Measurements from ENCODE around the gene PCSK5. TPM values are rescaled to one million over a fixed set of nuclear protein-coding genes. Genes with fewer than 3 reads are reported as not detected.

Gene PCSK5
- total and polyA plus RNA-seq, 2 donors (not counting 3 experiments of a cell fraction or from before 2014, with no cell fraction given), result 2.6 to 4.8 TPM

GRCh38 chr9:76099516-76099915 lies 209.0 kb downstream of the PCSK5 start:
- POLR2A ChIA-PET, result no interaction called here
- Histone ChIP-seq H2AFZ (ENCODE audit: low read depth, low read length) (no peak overlapping the region), H4K20me1 (replicated peaks; ENCODE audit: control insufficient read depth, extremely low read depth, insufficient read depth, low read length) (no peaks in the 10 kb centered on the region), H3K79me2 (ENCODE audit: control insufficient read depth, insufficient read depth, low read length) (no peaks in the 10 kb centered on the region), H3K9me3 (replicated peaks; ENCODE audit: control insufficient read depth, insufficient read depth, low read length) (no peaks in the 10 kb centered on the region), H3K27me3 (ENCODE audit: control insufficient read depth in 2 of 2, insufficient read depth in 2 of 2, low read length in 2 of 2) (no peaks in the 10 kb centered on the region), H3K4me2 (ENCODE audit: insufficient read depth, low read length) (no peak overlapping the region), H3K27ac (ENCODE audit: insufficient read depth, low read depth, low read length) (no peak overlapping the region), H3K4me3 (replicated peaks in 1 of 3; ENCODE audit: insufficient read depth in 1 of 3, low read depth in 1 of 3, low read length in 3 of 3) (no peak overlapping the region), H3K4me1 (ENCODE audit: control insufficient read depth, extremely low read depth, insufficient read depth, low read length) (no peaks in the 10 kb centered on the region), H3K9me1 (replicated peaks; ENCODE audit: control insufficient read depth, extremely low read depth, insufficient read depth, low read length) (no peaks in the 10 kb centered on the region), H3K36me3 (ENCODE audit: control insufficient read depth in 2 of 2, extremely low read depth in 1 of 2, insufficient read depth in 2 of 2, low read length in 2 of 2) (no peaks in the 10 kb centered on the region), H3K9ac (replicated peaks; ENCODE audit: extremely low read depth, insufficient read depth, low read length) (no peak overlapping the region)
- intact Hi-C loops (cut with micrococcal nuclease) (no loop called here), dilution Hi-C loops (cut with MboI; ENCODE audit: extremely low pct_ligation_motif_present, low sequenced_read_pairs) (no loop called here)
- FAIRE-seq (no peak), DNase-seq (ENCODE audit: low read depth, low spot score) (no peak)
- TF ChIP-seq POLR2A (IDR thresholded peaks at IDR 0.05; ENCODE audit: low read depth, low read length), result no peak
- no peak for TF ChIP-seq MAX (IDR thresholded peaks at IDR 0.05; ENCODE audit: insufficient read depth, insufficient read length)
- CTCF ChIA-PET, result interaction anchor here (1.5 kb wide), 1 partner anchor 15 kb away, joined by 3 read pairs; no protein-coding TSS in a partner anchor
- no TSS peak for BruUV-seq (replicated peaks)

- Histone ChIP-seq H3K27me3 (ENCODE audit: control insufficient read depth in 2 of 2, insufficient read depth in 2 of 2, low read length in 2 of 2) (no peaks in the 10 kb centered on the region), H3K79me2 (ENCODE audit: control insufficient read depth, insufficient read depth, low read length) (no peaks in the 10 kb centered on the region), H3K4me2 (ENCODE audit: insufficient read depth, low read length) (no peak overlapping the region), H3K4me3 (replicated peaks in 1 of 3; ENCODE audit: insufficient read depth in 1 of 3, low read depth in 1 of 3, low read length in 3 of 3) (no peak overlapping the region), H3K9me3 (replicated peaks; ENCODE audit: control insufficient read depth, insufficient read depth, low read length) (no peaks in the 10 kb centered on the region), H4K20me1 (replicated peaks; ENCODE audit: control insufficient read depth, extremely low read depth, insufficient read depth, low read length) (no peaks in the 10 kb centered on the region), H3K36me3 (ENCODE audit: control insufficient read depth in 2 of 2, extremely low read depth in 1 of 2, insufficient read depth in 2 of 2, low read length in 2 of 2) (no peaks in the 10 kb centered on the region), H3K9ac (replicated peaks; ENCODE audit: extremely low read depth, insufficient read depth, low read length) (no peak overlapping the region), H2AFZ (ENCODE audit: low read depth, low read length) (no peak overlapping the region), H3K9me1 (replicated peaks; ENCODE audit: control insufficient read depth, extremely low read depth, insufficient read depth, low read length) (no peaks in the 10 kb centered on the region), H3K4me1 (ENCODE audit: control insufficient read depth, extremely low read depth, insufficient read depth, low read length) (no peaks in the 10 kb centered on the region), H3K27ac (ENCODE audit: insufficient read depth, low read depth, low read length) (no peak overlapping the region)
- BruUV-seq (replicated peaks), result no TSS peak
- POLR2A ChIA-PET, result interaction anchor here (0.7 kb wide), 1 partner anchor 16 kb away, joined by 3 read pairs; no protein-coding TSS in a partner anchor
- intact Hi-C loops (cut with micrococcal nuclease), result no loop called here
- DNase-seq (ENCODE audit: low read depth, low spot score) (no peak), FAIRE-seq (no peak)
- TF ChIP-seq GATA2 (IDR thresholded peaks at IDR 0.05; ENCODE audit: insufficient read depth, insufficient read length, low read depth, low read length) (no peak), CTCF (IDR thresholded peaks at IDR 0.05; ENCODE audit: extremely low read depth in 1 of 2, insufficient read depth in 1 of 2, low read depth in 1 of 2, low read length in 2 of 2) (no peak), MYC (IDR thresholded peaks at IDR 0.05; ENCODE audit: low read depth, low read length) (no peak), MAX (IDR thresholded peaks at IDR 0.05; ENCODE audit: insufficient read depth, insufficient read length) (no peak), POLR2A (IDR thresholded peaks at IDR 0.05; ENCODE audit: low read depth, low read length) (no peak), JUN (IDR thresholded peaks at IDR 0.05; ENCODE audit: borderline replicate concordance, insufficient read depth, insufficient read length, low read depth) (no peak), FOS (IDR thresholded peaks at IDR 0.05; ENCODE audit: borderline replicate concordance, insufficient read depth, low read length) (no peak), POLR2AphosphoS5 (IDR thresholded peaks at IDR 0.05; ENCODE audit: insufficient read depth, low read depth, low read length) (no peak), EZH2 (IDR thresholded peaks at IDR 0.05; ENCODE audit: borderline replicate concordance, low read depth, low read length, severe bottlenecking) (no peak)
- CTCF ChIA-PET, result no interaction called here
- dilution Hi-C loops (cut with MboI; ENCODE audit: extremely low pct_ligation_motif_present, low sequenced_read_pairs), result no loop called here
Measured at GRCh38 chr9:76101075-76101474, 210.6 kb downstream of the PCSK5 start.
